ENCODE measurements around the gene MKS1. TPM values are rescaled to one million over a fixed set of nuclear protein-coding genes. Genes with fewer than 3 reads are reported as not detected.

The MKS1 gene
- polyA plus RNA-seq, 1 donor from 2014 or later, result 32.9 TPM

DNA sequence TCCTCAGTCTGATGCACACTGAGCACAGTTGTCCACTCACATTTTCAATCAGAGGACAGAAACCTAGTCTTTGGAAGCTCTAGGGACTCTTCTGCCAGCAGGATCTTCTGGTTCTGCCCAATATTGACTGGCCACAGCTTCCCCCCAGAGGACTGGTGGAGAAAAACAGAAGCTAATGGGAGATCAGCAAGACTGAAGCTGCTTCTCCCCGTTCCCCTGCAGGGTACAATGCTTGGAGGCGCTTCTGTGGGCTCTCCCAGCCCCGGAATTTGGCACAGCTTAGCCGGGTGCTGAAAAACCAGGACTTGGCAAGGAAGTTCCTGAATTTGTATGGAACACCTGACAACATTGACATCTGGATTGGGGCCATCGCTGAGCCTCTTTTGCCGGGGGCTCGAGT is 16.2 kb downstream of the MKS1 start:
- no peak overlapping the region for H2AFZ ChIP-seq (ENCODE audit: low read depth, low read length)
- H3K27me3 ChIP-seq (ENCODE audit: insufficient read depth, low read depth, low read length), result no peaks in the 10 kb centered on the region
- H3K4me3 ChIP-seq (ENCODE audit: low read length), result no peak overlapping the region
- no peak overlapping the region for H3K9ac ChIP-seq (ENCODE audit: low read length)
- no peak overlapping the region for H3K27ac ChIP-seq (ENCODE audit: low read length)
- no peaks in the 10 kb centered on the region for H3K9me3 ChIP-seq (ENCODE audit: low read length)
- TF ChIP-seq RAD21 (conservative IDR thresholded peaks at IDR 0.05) (no peak), TAF1 (IDR thresholded peaks at IDR 0.05; ENCODE audit: low read depth) (no peak), MXI1 (conservative IDR thresholded peaks at IDR 0.05; ENCODE audit: poor library complexity, severe bottlenecking) (no peak)
- no peaks in the 10 kb centered on the region for H4K20me1 ChIP-seq (ENCODE audit: insufficient read depth)
- H3K4me2 ChIP-seq (ENCODE audit: low read length), result no peak overlapping the region
- H3F3A ChIP-seq (ENCODE audit: insufficient read depth, low read length, poor library complexity, severe bottlenecking), result no peaks in the 10 kb centered on the region
- H3K36me3 ChIP-seq (ENCODE audit: insufficient read depth, low read length), result no peaks in the 10 kb centered on the region
- H3K9me2 ChIP-seq (ENCODE audit: insufficient read depth, low read length), result no peaks in the 10 kb centered on the region
- no peaks in the 10 kb centered on the region for H3K79me2 ChIP-seq (replicated peaks; ENCODE audit: insufficient read depth, low read length)

- Histone ChIP-seq H3F3A (ENCODE audit: insufficient read depth, low read length, poor library complexity, severe bottlenecking) (no peaks in the 10 kb centered on the region), H3K79me2 (replicated peaks; ENCODE audit: insufficient read depth, low read length) (no peaks in the 10 kb centered on the region), H3K9me2 (ENCODE audit: insufficient read depth, low read length) (no peaks in the 10 kb centered on the region), H3K4me2 (ENCODE audit: low read length) (no peak overlapping the region), H2AFZ (ENCODE audit: low read depth, low read length) (no peak overlapping the region), H3K9ac (ENCODE audit: low read length) (no peak overlapping the region), H3K27me3 (ENCODE audit: insufficient read depth, low read depth, low read length) (no peaks in the 10 kb centered on the region), H3K9me3 (ENCODE audit: low read length) (no peaks in the 10 kb centered on the region), H3K4me3 (ENCODE audit: low read length) (no peak overlapping the region), H3K36me3 (ENCODE audit: insufficient read depth, low read length) (no peaks in the 10 kb centered on the region), H4K20me1 (ENCODE audit: insufficient read depth) (no peaks in the 10 kb centered on the region), H3K27ac (ENCODE audit: low read length) (no peak overlapping the region)
- no peak for TF ChIP-seq EZH2 (IDR thresholded peaks at IDR 0.05; ENCODE audit: borderline replicate concordance, insufficient read depth, low read length, poor library complexity, severe bottlenecking)
- no peak for TF ChIP-seq SMC3 (conservative IDR thresholded peaks at IDR 0.05; ENCODE audit: poor library complexity)
- TF ChIP-seq RAD21 (conservative IDR thresholded peaks at IDR 0.05), result no peak
- no peak for TF ChIP-seq MXI1 (conservative IDR thresholded peaks at IDR 0.05; ENCODE audit: poor library complexity, severe bottlenecking)
- no peak for TF ChIP-seq TAF1 (IDR thresholded peaks at IDR 0.05; ENCODE audit: low read depth)
- TF ChIP-seq, protein P1, sequence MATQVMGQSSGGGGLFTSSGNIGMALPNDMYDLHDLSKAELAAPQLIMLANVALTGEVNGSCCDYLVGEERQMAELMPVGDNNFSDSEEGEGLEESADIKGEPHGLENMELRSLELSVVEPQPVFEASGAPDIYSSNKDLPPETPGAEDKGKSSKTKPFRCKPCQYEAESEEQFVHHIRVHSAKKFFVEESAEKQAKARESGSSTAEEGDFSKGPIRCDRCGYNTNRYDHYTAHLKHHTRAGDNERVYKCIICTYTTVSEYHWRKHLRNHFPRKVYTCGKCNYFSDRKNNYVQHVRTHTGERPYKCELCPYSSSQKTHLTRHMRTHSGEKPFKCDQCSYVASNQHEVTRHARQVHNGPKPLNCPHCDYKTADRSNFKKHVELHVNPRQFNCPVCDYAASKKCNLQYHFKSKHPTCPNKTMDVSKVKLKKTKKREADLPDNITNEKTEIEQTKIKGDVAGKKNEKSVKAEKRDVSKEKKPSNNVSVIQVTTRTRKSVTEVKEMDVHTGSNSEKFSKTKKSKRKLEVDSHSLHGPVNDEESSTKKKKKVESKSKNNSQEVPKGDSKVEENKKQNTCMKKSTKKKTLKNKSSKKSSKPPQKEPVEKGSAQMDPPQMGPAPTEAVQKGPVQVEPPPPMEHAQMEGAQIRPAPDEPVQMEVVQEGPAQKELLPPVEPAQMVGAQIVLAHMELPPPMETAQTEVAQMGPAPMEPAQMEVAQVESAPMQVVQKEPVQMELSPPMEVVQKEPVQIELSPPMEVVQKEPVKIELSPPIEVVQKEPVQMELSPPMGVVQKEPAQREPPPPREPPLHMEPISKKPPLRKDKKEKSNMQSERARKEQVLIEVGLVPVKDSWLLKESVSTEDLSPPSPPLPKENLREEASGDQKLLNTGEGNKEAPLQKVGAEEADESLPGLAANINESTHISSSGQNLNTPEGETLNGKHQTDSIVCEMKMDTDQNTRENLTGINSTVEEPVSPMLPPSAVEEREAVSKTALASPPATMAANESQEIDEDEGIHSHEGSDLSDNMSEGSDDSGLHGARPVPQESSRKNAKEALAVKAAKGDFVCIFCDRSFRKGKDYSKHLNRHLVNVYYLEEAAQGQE (IDR thresholded peaks at IDR 0.05; ENCODE audit: borderline replicate concordance), result no peak
- TF ChIP-seq EP300 (conservative IDR thresholded peaks at IDR 0.05; ENCODE audit: poor library complexity, severe bottlenecking), result no peak
- no peak for TF ChIP-seq CTCF (IDR thresholded peaks at IDR 0.05; ENCODE audit: poor library complexity, severe bottlenecking)
- TF ChIP-seq POLR2AphosphoS5 (IDR thresholded peaks at IDR 0.05), result no peak
These were observed 18.9 kb downstream of the MKS1 start for GRCh38 chr17:58200024-58200633.
